ENCODE data around the gene SDR42E2. TPM values are rescaled to one million over a fixed set of nuclear protein-coding genes. Genes with fewer than 3 reads are reported as not detected.

SDR42E2 gene
- total and polyA plus RNA-seq, 2 of the 4 experiments (the other 2 are of a cell fraction): not detected

DNA sequence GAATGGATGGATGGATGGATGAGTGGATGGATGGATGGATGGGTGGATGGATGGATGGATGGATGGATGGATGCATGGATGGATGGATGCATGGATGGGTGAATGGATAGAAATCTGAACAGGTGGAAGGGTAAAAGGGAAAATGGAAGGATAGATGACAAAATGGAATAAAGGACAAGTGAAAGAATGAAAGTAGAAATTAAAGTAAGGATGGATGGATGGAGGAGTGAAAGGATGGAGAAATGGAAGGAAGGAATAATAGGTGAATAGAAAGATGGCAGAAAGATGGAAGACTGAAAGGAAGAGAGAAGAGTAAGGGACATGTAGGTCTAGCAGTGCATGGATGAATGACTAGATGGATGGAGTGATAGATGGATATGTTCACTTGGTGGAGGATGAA is 40.1 kb upstream of the SDR42E2 start:
- intact Hi-C loops (cut with micrococcal nuclease): no loop called here
- dilution Hi-C loops (cut with HindIII; ENCODE audit: low sequenced_read_pairs, unreplicated experiment): no loop called here
- Histone ChIP-seq H3K4me1 (ENCODE audit: control insufficient read depth, insufficient read depth, low read length) (no peaks in the 10 kb centered on the region), H2BK15ac (ENCODE audit: low read depth, low read length) (no peak overlapping the region), H4K8ac (ENCODE audit: low read depth in 2 of 2, low read length in 2 of 2) (no peak overlapping the region), H4K20me1 (ENCODE audit: insufficient read depth, low read length) (no peaks in the 10 kb centered on the region), H3K56ac (ENCODE audit: extremely low read depth, insufficient read depth, low read length) (no peak overlapping the region), H2AK5ac (ENCODE audit: low read depth, low read length) (no peak overlapping the region), H2BK20ac (ENCODE audit: low read depth, low read length) (no peak overlapping the region), H3K9me3 (ENCODE audit: control insufficient read depth, insufficient read depth, low read length) (no peaks in the 10 kb centered on the region), H3K27me3 (ENCODE audit: control insufficient read depth, insufficient read depth, low read length) (peaks cover 3% of the 10 kb centered on the region; the same call in 1 of the 2 replicates), H3K14ac (replicated peaks; ENCODE audit: low read depth, low read length) (no peak overlapping the region), H2BK5ac (ENCODE audit: low read depth, low read length, poor library complexity, severe bottlenecking) (no peak overlapping the region), H2AK9ac (replicated peaks; ENCODE audit: low read depth, low read length, poor library complexity) (no peak overlapping the region), H3K9ac (ENCODE audit: low read depth, low read length) (no peak overlapping the region), H3K27ac (ENCODE audit: insufficient read depth, low read length) (no peak overlapping the region), H4K5ac (ENCODE audit: low read depth, low read length) (no peak overlapping the region), H2AFZ (replicated peaks; ENCODE audit: low read length, poor library complexity) (no peak overlapping the region), H2BK120ac (ENCODE audit: low read depth, low read length) (no peak overlapping the region), H3K18ac (ENCODE audit: low read depth, low read length) (no peak overlapping the region), H3K9me1 (ENCODE audit: insufficient read depth, low read length) (peaks cover 5% of the 10 kb centered on the region; the same call in 1 of the 2 replicates), H3K79me1 (ENCODE audit: low read depth in 1 of 2, low read length in 2 of 2) (no peaks in the 10 kb centered on the region), H3K4me3 (ENCODE audit: insufficient read depth, low read depth, low read length) (no peak overlapping the region), H3K23ac (ENCODE audit: low read depth, low read length) (no peak overlapping the region), H3K4ac (ENCODE audit: low read depth, low read length) (no peak overlapping the region), H4K91ac (ENCODE audit: insufficient read depth, low read depth, low read length) (no peak overlapping the region), H3K4me2 (ENCODE audit: low read depth, low read length) (no peak overlapping the region), H3K36me3 (ENCODE audit: control insufficient read depth, insufficient read depth, low read length) (no peaks in the 10 kb centered on the region)
- no peak for TF ChIP-seq MAZ (IDR thresholded peaks at IDR 0.05; ENCODE audit: borderline replicate concordance, low read depth, low read length)
- POLR2A ChIA-PET (ENCODE audit: unreplicated experiment): no interaction called here
- CTCF ChIA-PET: interaction anchor here (0.6 kb wide), 1 partner anchor 522 kb away, joined by 3 read pairs; no protein-coding TSS in a partner anchor
- BruUV-seq (replicated peaks): no TSS peak
- ATAC-seq (ENCODE audit: low read depth): no peak
- in situ Hi-C loops (cut with MboI; ENCODE audit: low sequenced_read_pairs): no loop called here
- no peak for DNase-seq

Data from IMR-90 (cell line).